RPMI7951 (cell line): Measurements from ENCODE around the gene HLA-DRB5. TPM values are rescaled to one million over a fixed set of nuclear protein-coding genes. Genes with fewer than 3 reads are reported as not detected.
"Not testable (repeated sequence)": the region's sequence is repeated elsewhere in the genome, so short reads cannot be mapped to it uniquely, and the experiment has no call there.

Source experiments
- DNase-seq: peaks from one replicate; pipeline ENCODE4 v3.0.0-alpha.2; 2012; ENCODE audit warnings: low read depth
- total RNA-seq: library from RNA; depleted of rRNA; stranded (reverse); fragments of >200 nt; shearing (Covaris generic); gene quantifications from 2 replicates; pipeline ENCODE4 v1.2.3, GENCODE V29; 2014; rRNA removed

Gene HLA-DRB5
- total RNA-seq = not detected in 2 replicates

GRCh38 chr6:32529697-32530430, at the start of gene HLA-DRB5:
Gene HLA-DRB5, minus strand, starts transcription at chr6:32530287. Its CDS starts 63 bp downstream, at chr6:32530224.
- DNase-seq = no peak

DNA sequence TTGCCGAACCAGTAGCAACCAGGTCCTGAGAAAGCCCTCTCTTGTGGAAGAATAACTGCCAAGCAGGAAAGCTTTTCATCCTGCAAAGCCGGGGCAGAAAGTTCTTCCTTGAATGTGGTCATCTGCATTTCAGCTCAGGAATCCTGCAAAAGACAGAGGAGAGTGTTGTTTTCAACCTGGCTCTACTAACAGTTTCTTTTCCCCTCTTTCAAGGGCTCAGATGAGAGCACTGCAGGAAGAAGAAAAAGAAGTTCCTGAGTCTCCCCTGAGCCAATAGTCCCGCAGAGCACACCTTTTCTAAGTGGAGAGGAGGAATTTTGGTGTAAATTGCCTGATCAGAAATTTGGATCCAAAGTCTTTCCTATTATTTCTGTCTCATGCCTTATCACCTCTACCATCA, 48.9 kb upstream of the HLA-DRB5 start:
- no peak for DNase-seq

GRCh38 chr6:32577493-32577892, 47.4 kb upstream of the HLA-DRB5 start:
- DNase-seq = not testable (repeated sequence)

GRCh38 chr6:32576250-32576649, 46.2 kb upstream of the HLA-DRB5 start:
- DNase-seq = no peak

- no peak for DNase-seq
Observed at GRCh38 chr6:32570363-32570905, 40.3 kb upstream of the HLA-DRB5 start.

- no peak for DNase-seq
Observed at GRCh38 chr6:32568561-32568960, 38.5 kb upstream of the HLA-DRB5 start.

- no peak for DNase-seq
Observed at GRCh38 chr6:32566957-32567356, 36.9 kb upstream of the HLA-DRB5 start.

DNA sequence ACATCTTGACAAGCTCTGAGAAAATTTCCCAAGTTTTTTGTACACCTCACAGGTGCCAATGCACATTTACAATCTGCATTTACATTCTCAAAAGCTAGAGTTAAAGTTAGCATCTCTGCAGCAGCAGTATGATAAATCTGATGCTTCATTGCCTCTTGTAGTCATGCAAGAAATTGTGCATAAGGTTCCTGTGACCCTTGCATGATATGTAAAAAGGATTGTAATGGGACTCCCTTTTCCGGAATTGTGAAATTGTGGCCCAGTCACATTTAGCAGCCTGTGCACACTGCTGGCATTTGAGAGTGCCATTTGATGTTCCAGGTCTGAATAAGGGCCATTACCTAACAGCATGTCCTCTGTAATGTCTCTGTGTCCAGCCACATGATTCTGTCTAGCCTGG, 35.4 kb upstream of the HLA-DRB5 start:
- no peak for DNase-seq

- no peak for DNase-seq
Observed at GRCh38 chr6:32562940-32563339, 32.9 kb upstream of the HLA-DRB5 start.

- no peak for DNase-seq
Observed at GRCh38 chr6:32559747-32560146, 29.7 kb upstream of the HLA-DRB5 start.

DNA sequence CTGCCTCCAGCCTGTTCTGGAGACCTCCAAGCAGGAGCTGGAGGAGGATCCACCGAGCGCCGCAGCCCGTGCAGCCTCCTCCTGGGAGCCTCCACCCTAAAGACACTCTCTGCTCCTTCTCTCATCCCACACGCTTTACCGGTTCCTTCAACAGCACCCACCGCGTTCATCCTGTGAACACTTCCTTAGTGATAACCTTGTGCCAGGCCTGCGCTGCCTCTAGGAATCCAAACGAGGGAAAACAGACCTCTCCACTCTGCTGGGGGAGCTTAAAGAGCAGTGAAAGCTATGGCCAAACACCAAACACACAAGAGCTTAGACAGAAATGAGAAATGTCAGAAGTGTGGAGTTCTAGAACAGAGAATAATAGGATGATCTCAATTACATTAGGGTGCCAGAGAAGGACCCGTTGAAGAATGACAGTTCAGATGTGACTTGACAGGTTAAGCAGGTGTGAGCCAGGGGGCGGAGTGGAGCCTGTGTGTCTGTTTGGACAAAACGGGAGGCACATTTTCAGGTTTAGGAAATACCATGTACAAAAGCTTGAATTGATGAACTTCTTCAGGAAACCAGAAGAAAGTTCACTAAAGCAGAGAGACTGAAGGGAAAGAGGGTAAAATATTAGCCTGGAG, 28.5 kb upstream of the HLA-DRB5 start:
- DNase-seq = no peak

DNA sequence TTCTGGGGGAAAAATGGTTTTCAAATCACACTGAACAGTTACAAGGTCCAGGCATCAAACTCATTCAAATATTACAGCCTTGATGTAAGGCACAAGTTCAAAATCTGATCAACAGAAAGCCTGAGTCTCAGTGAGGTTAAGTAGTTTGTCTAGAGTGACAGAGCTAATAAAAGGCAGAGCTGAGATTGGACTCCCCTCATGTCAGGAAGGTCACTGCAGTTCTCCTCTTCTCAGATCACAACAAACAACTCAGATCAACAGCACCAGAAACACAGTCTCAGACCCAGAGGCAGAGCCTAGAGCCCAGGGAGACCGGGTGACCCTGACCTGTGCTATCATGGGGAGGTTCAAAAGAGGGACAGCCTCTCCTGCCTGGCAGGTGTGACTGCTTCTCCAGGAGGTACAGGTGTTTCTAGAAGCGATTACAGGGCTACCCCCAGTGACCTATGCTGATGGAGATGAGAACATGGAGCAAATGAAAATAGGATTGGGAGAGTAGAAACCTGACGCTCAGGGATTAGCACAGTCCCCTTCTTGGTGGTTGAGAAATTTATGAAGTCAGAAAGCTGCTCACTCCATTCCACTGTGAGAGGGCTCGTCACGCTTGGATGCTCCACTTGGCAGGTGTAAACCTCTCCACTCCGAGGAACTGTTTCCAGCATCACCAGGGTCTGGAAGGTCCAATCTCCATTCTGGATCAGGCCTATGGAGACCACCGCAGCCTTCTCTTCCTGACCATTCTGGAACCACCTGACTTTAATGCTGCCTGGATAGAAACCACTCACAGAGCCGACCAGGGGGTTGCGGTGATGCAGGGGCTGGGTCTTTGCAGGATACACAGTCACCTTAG, 24.3 kb upstream of the HLA-DRB5 start:
- DNase-seq = no peak

DNA sequence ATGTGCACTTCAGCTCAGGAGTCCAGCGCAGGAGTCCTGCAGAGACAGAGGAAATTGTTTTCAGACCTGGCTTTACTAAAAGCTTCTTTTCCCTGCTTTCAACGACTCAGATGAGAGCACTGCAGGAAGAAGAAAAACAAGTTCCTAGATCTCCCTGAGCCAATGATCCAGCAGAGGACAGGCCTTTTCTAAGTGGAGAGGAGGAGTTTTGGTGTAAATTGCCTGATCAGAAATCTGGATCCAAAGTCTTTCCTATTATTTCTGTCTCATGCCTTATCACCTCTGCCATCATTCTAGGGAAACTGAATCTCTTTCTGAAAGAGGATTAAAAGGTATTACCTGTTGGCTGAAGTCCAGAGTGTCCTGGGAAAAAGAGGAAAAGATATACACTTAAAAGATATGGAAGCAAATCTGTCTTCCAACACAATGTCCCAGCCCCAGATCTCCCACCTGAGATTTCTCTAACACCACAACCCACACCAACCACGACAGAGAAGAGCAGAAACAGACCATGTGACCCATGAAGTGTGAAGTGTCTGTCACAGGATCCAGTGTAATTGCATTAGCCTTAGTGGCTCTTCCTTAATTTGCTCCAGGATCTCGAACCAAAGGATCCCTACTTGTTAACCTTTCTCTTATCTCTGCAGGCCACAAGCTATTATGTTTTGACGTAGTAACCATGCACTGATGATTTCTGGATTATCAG, 23.1 kb upstream of the HLA-DRB5 start:
- DNase-seq = no peak

GRCh38 chr6:32551410-32551809, 21.3 kb upstream of the HLA-DRB5 start:
- DNase-seq = no peak

- no peak for DNase-seq
Observed at GRCh38 chr6:32539839-32540238, 9.8 kb upstream of the HLA-DRB5 start.

DNA sequence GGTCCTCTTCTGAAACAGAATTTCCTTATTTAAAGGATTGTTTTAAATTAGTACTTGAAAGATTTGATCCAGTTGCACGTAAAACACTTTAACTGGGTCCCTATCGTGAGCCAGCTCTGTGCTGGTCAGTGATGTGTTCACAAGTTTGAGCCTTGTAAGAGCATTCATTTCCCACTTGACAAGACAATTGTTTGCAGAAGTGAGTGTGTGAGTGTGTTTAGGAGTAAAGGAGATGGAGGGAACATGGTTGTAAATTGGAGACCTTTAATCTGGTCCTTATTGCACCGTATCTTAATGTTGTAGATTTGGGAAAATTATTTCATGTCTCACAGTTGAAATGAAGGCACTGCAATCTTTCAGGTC, 325 bp upstream of the HLA-DRB5 start:
- not testable (repeated sequence) for DNase-seq

- DNase-seq = no peak
Observed at GRCh38 chr6:32522302-32523047, 7.6 kb downstream of the HLA-DRB5 start.

GRCh38 chr6:32519910-32520258, 10.2 kb downstream of the HLA-DRB5 start:
- no peak for DNase-seq

GRCh38 chr6:32519118-32519909, 10.8 kb downstream of the HLA-DRB5 start:
- no peak for DNase-seq
